Upper lobe of right lung (tissue), 1 donor: Measurements from ENCODE around the gene SLC12A5. TPM values are rescaled to one million over a fixed set of nuclear protein-coding genes. Genes with fewer than 3 reads are reported as not detected.

Source experiments
- ATAC-seq: fragments of 200-7000 bp; cut with Tn5 transposase; one replicate; pipeline ENCODE4 v1.9.1; 2020; ENCODE audit warnings: mild to moderate bottlenecking, moderate library complexity
- DNase-seq: peaks from one replicate; pipeline ENCODE4 v3.0.0-alpha.2; 2020
- H3K27ac ChIP-seq: fragments of 200-600 bp; one replicate; pipeline ENCODE4 v1.8.0; 2022
- H3K27me3 ChIP-seq: fragments of 200-600 bp; one replicate; pipeline ENCODE4 v1.8.0; 2022; ENCODE audit warnings: mild to moderate bottlenecking
- H3K36me3 ChIP-seq: fragments of 200-600 bp; one replicate; pipeline ENCODE4 v1.8.0; 2022
- H3K4me1 ChIP-seq: fragments of 200-600 bp; one replicate; pipeline ENCODE4 v1.8.0; 2022
- H3K4me3 ChIP-seq: fragments of 200-600 bp; one replicate; pipeline ENCODE4 v1.8.0; 2022; ENCODE audit warnings: mild to moderate bottlenecking
- H3K9me3 ChIP-seq: fragments of 200-600 bp; one replicate; pipeline ENCODE4 v1.8.0; 2022
- CTCF ChIP-seq: fragments of 200-600 bp; IDR thresholded peaks from one replicate; pipeline ENCODE4 v1.8.0; 2022; ENCODE audit warnings: antibody characterized with exemption
- intact Hi-C: fragments of 100-400 bp; cut with DNase I; formaldehyde crosslinking; loops from one replicate; pipeline ENCODE4 v1.11.0; 2022
- total RNA-seq: library from RNA; stranded (reverse); fragmentation: NEBNext Ultra II Directional; extraction: Animal tissue kit (Norgen Biotek cat#: 25700); gene quantifications from one replicate; pipeline ENCODE4 v1.2.1, GENCODE V29; 2021
- donor health status: DM: no; HTN: yes; CAD: no; lungs with severe emphysema.

The SLC12A5 gene
- total RNA-seq, 1 donor from 2014 or later, result 2.0 TPM

DNA sequence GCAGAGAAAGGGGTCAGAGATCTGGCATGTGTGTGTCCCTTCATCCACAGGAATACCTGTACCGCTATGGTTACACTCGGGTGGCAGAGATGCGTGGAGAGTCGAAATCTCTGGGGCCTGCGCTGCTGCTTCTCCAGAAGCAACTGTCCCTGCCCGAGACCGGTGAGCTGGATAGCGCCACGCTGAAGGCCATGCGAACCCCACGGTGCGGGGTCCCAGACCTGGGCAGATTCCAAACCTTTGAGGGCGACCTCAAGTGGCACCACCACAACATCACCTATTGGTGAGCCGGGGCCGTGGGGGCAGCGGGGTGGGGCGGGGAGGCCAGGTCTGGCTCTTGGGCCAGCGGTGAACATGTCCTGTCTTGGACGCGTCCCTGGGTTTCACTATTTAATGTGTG lies 19.2 kb upstream of the SLC12A5 start:
- ATAC-seq, result no peak
- TF ChIP-seq CTCF, result no peak
- H3K4me1 ChIP-seq, result peaks cover 23% of the 10 kb centered on the region
- peaks cover 62% of the 10 kb centered on the region for H3K27me3 ChIP-seq
- H3K9me3 ChIP-seq, result no peaks in the 10 kb centered on the region
- no peak for DNase-seq
- H3K27ac ChIP-seq, result no peak overlapping the region
- H3K36me3 ChIP-seq, result no peaks in the 10 kb centered on the region
- no peak overlapping the region for H3K4me3 ChIP-seq
- intact Hi-C loops, result no loop called here

GRCh38 chr20:46010491-46011391 lies 18.3 kb upstream of the SLC12A5 start:
- no peaks in the 10 kb centered on the region for H3K9me3 ChIP-seq
- peak; percentile 69 for DNase-seq
- H3K27me3 ChIP-seq, result peaks cover 65% of the 10 kb centered on the region
- intact Hi-C loops, result no loop called here
- no peak for TF ChIP-seq CTCF
- H3K4me3 ChIP-seq, result peak overlapping the region; percentile 21
- H3K27ac ChIP-seq, result no peak overlapping the region
- peak; percentile 33 for ATAC-seq
- no peaks in the 10 kb centered on the region for H3K36me3 ChIP-seq
- H3K4me1 ChIP-seq, result peaks cover 18% of the 10 kb centered on the region

GRCh38 chr20:46011631-46012482 lies 17.2 kb upstream of the SLC12A5 start:
- Histone ChIP-seq H3K27ac (no peak overlapping the region), H3K36me3 (no peaks in the 10 kb centered on the region), H3K4me1 (peaks cover 13% of the 10 kb centered on the region), H3K27me3 (peaks cover 65% of the 10 kb centered on the region), H3K4me3 (no peak overlapping the region), H3K9me3 (no peaks in the 10 kb centered on the region)
- intact Hi-C loops, result no loop called here
- peak; percentile 23 for TF ChIP-seq CTCF
- peak; percentile 60 for ATAC-seq
- peak; percentile 83 for DNase-seq

GRCh38 chr20:46012921-46013320 lies 16.1 kb upstream of the SLC12A5 start:
- H3K36me3 ChIP-seq, result no peaks in the 10 kb centered on the region
- H3K9me3 ChIP-seq, result no peaks in the 10 kb centered on the region
- no peak overlapping the region for H3K27ac ChIP-seq
- peaks cover 13% of the 10 kb centered on the region for H3K4me1 ChIP-seq
- no peak overlapping the region for H3K4me3 ChIP-seq
- no peak for TF ChIP-seq CTCF
- intact Hi-C loops, result no loop called here
- DNase-seq (no peak), ATAC-seq (no peak)
- peaks cover 65% of the 10 kb centered on the region for H3K27me3 ChIP-seq

DNA sequence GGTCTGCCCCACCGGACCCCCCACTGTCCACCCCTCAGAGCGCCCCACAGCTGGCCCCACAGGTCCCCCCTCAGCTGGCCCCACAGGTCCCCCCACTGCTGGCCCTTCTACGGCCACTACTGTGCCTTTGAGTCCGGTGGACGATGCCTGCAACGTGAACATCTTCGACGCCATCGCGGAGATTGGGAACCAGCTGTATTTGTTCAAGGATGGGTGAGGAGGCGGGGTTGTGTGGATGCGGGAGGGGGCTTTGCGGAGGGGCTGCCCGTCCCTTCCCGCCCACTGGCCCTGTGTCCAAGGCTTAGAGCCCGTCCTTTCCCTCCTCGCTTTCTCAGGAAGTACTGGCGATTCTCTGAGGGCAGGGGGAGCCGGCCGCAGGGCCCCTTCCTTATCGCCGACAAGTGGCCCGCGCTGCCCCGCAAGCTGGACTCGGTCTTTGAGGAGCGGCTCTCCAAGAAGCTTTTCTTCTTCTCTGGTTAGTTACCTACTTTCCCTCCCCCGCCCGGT lies 15.6 kb upstream of the SLC12A5 start:
- H3K4me3 ChIP-seq, result no peak overlapping the region
- no peaks in the 10 kb centered on the region for H3K9me3 ChIP-seq
- no peak for TF ChIP-seq CTCF
- DNase-seq (peak; percentile 63), ATAC-seq (no peak)
- H3K4me1 ChIP-seq, result peaks cover 13% of the 10 kb centered on the region
- no peaks in the 10 kb centered on the region for H3K36me3 ChIP-seq
- intact Hi-C loops, result no loop called here
- H3K27ac ChIP-seq, result no peak overlapping the region
- peaks cover 65% of the 10 kb centered on the region for H3K27me3 ChIP-seq
